Testis (tissue), 3 donors: ENCODE data around the gene DNER. TPM values are rescaled to one million over a fixed set of nuclear protein-coding genes. Genes with fewer than 3 reads are reported as not detected.

Source experiments
- DNase-seq: peaks from one replicate; pipeline ENCODE4 v3.0.0-alpha.2; 2019
- H3K27ac ChIP-seq, 2 donors: fragments of 200-600 bp; sonication (generic); one replicate each; pipeline ENCODE4 v1.5.1; 2019
- H3K27me3 ChIP-seq: fragments of 200-600 bp; sonication (generic); one replicate; pipeline ENCODE4 v1.5.1; 2019
- H3K36me3 ChIP-seq: fragments of 200-600 bp; sonication (generic); one replicate; pipeline ENCODE4 v1.5.1; 2017; ENCODE audit warnings: low read depth; ENCODE audit errors: missing control alignments
- H3K4me1 ChIP-seq: fragments of 200-600 bp; sonication (generic); one replicate; pipeline ENCODE4 v1.5.1; 2019
- H3K4me3 ChIP-seq, 2 donors: fragments of 200-600 bp; sonication (generic); one replicate each; pipeline ENCODE4 v1.5.1; 2017 to 2019
- H3K9me3 ChIP-seq: fragments of 200-600 bp; sonication (generic); one replicate; pipeline ENCODE4 v1.5.1; 2017
- POLR2A ChIP-seq: fragments of 450-650 bp; IDR thresholded peaks from one replicate; pipeline ENCODE4 v1.6.1; 2017; ENCODE audit warnings: antibody characterized with exemption, mild to moderate bottlenecking, moderate library complexity
- WGBS, 2 donors: methylation state at CpG; one replicate each; pipeline ENCODE4 v1.1.5; 2018; 5-methylcytosine and 5-hydroxymethylcytosine counted together
- intact Hi-C: fragments of 100-400 bp; cut with DNase I; formaldehyde crosslinking; loops from one replicate; pipeline ENCODE4 v1.15.1; 2023; ENCODE audit warnings: low total_unique reads
- polyA plus RNA-seq: library from polyadenylated mRNA; stranded (reverse); fragments of 350-450 nt; fragmentation: Illumina TruSeq; extraction: RNeasy Lipid Tissue Mini Kit (QIAGEN cat#74804); gene quantifications from one replicate; pipeline ENCODE4 v1.2.3, GENCODE V29; 2014; ENCODE audit warnings: low read depth, low replicate concordance; ENCODE audit not compliant: insufficient read depth
- total RNA-seq, 2 donors: library from RNA; depleted of rRNA; stranded (reverse); fragments of >200 nt; gene quantifications; one replicate each; pipeline ENCODE4 v1.2.3, GENCODE V29; 2016
- TF ChIP-seq, protein P1 (sequence below), 3 experiments: fragments of 450-650 bp in 2 of 3; fragments of 200-600 bp in 1 of 3; sonication (generic) in 1 of 3; IDR thresholded peaks; one replicate each; pipeline ENCODE4 v1.5.1; 2016 to 2019; ENCODE audit warnings: antibody characterized with exemption in 3 of 3, mild to moderate bottlenecking in 2 of 3, moderate library complexity in 1 of 3

Gene DNER
- total and polyA plus RNA-seq, 3 donors from 2014 or later = 2.0 to 4.8 (median 2.9) TPM

DNA sequence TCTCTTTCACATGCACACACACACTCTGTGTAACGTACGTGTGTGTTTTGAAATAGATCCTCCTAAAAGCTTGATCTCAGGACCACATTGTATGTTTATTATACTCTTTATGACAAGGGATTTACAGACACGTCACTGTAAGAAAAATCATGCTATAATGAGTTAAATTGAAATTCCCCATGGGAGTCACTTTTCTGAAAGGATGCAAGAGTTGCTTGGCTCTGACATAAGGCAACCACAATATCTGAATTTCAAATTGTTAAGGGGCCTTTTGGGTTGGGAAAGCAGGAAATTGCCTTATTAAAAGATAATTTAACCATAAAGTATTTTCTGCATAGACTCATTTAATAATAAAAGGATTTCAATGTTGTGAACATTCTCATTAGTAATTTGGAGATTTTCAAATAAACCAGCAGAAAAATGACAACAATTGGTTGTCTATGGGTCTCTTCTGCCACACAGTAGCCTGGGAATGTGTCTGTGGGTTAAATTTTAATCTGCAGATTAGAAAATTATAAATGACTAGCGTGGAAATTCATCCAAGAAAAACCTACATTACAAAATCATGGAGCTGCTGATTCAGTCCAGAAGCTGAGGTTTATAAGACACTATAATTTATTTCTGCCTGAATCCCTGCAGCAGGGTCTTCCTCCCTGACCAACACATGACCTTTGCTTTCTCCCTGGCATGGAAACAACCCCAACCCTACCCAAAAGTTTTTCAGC is 367.4 kb downstream of the DNER start:
- H3K27ac ChIP-seq = no peak overlapping the region
- H3K27me3 ChIP-seq = no peaks in the 10 kb centered on the region
- H3K4me3 ChIP-seq = no peak overlapping the region
- intact Hi-C loops = no loop called here
- H3K9me3 ChIP-seq = no peaks in the 10 kb centered on the region
- WGBS, 2 donors = 82 to 84% methylated on average over 4 of the region's 4 CpGs
- TF ChIP-seq, protein P1, sequence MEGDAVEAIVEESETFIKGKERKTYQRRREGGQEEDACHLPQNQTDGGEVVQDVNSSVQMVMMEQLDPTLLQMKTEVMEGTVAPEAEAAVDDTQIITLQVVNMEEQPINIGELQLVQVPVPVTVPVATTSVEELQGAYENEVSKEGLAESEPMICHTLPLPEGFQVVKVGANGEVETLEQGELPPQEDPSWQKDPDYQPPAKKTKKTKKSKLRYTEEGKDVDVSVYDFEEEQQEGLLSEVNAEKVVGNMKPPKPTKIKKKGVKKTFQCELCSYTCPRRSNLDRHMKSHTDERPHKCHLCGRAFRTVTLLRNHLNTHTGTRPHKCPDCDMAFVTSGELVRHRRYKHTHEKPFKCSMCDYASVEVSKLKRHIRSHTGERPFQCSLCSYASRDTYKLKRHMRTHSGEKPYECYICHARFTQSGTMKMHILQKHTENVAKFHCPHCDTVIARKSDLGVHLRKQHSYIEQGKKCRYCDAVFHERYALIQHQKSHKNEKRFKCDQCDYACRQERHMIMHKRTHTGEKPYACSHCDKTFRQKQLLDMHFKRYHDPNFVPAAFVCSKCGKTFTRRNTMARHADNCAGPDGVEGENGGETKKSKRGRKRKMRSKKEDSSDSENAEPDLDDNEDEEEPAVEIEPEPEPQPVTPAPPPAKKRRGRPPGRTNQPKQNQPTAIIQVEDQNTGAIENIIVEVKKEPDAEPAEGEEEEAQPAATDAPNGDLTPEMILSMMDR (IDR thresholded peaks at IDR 0.05) = no peak
- H3K36me3 ChIP-seq = no peaks in the 10 kb centered on the region
- no peaks in the 10 kb centered on the region for H3K4me1 ChIP-seq
- DNase-seq = no peak

DNA sequence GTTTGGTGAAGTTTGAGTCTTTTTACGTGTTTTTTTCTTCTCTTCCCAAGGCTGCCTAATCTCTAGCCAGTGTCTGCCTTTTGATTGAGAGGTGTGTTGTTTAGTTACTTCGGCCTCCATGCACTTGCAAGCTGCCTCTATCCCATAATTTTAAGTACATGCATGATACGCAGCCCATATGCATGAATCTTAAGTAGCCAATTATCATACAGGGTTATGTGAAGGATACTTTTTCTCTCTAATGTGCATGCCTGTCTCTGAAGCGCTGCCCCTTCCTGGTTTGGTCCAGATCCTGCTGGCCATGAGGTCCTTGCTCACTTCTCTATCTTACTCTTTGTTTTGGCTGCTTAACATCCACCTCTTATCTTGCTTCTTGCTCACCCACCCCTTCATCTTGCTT is 369.4 kb downstream of the DNER start:
- DNase-seq = no peak
- H3K27ac ChIP-seq = no peak overlapping the region
- H3K36me3 ChIP-seq = no peaks in the 10 kb centered on the region
- TF ChIP-seq POLR2A = no peak
- TF ChIP-seq, protein P1 (IDR thresholded peaks at IDR 0.05) = no peak
- 91 to 94% methylated on average over 4 of the region's 4 CpGs for WGBS, 2 donors
- H3K9me3 ChIP-seq = no peaks in the 10 kb centered on the region
- intact Hi-C loops = no loop called here
- no peaks in the 10 kb centered on the region for H3K4me1 ChIP-seq
- no peaks in the 10 kb centered on the region for H3K27me3 ChIP-seq
- no peak overlapping the region for H3K4me3 ChIP-seq

DNA sequence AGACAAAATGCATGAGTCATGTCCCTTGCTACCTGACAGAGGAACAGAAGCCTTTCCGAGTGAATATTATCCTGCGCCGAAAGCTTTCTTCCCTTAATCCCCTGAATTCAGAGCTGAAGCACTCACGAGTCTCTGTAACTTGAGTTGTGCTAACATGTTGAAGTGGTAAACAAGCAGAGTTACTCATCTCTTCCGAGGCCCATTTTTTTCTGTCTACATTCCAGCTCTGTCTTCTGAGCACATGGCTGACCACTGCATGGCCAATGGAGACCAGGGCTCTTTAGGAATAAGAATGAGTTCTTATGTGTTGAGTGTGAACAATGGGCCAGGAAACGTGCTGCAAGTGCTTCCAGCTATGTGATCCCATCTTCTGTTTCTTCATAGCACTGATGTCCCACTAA is 370.2 kb downstream of the DNER start:
- Histone ChIP-seq H3K9me3 (no peaks in the 10 kb centered on the region), H3K4me1 (no peaks in the 10 kb centered on the region), H3K36me3 (no peaks in the 10 kb centered on the region), H3K27me3 (no peaks in the 10 kb centered on the region), H3K4me3 (no peak overlapping the region), H3K27ac (no peak overlapping the region)
- no peak for DNase-seq
- 84 to 93% methylated on average over 6 of the region's 6 CpGs for WGBS, 2 donors
- TF ChIP-seq, protein P1 (IDR thresholded peaks at IDR 0.05) = no peak
- TF ChIP-seq POLR2A = no peak
- intact Hi-C loops = no loop called here

DNA sequence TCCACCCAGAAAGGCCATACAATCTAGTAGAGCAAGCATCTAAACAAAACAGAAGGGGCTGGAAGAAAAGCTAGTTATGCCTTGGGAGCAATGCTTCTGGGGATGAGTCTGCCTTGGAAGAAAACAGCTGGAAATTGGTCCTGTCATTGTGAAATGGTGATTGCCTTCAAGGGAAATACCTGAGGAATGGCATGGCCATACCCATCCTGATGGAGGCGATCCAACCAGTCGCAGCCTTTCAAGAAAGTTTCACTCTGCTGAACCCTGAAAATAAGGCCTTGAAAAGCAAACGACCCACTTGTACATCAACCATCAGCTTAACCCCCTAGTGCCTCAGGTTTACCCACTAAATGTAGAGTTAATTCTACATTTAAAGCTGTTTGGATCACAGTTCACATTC is 370.7 kb downstream of the DNER start:
- no peaks in the 10 kb centered on the region for H3K9me3 ChIP-seq
- no peaks in the 10 kb centered on the region for H3K36me3 ChIP-seq
- H3K4me1 ChIP-seq = no peaks in the 10 kb centered on the region
- intact Hi-C loops = no loop called here
- DNase-seq = no peak
- no peak overlapping the region for H3K4me3 ChIP-seq
- no peak overlapping the region for H3K27ac ChIP-seq
- no peak for TF ChIP-seq POLR2A
- TF ChIP-seq, protein P1 (IDR thresholded peaks at IDR 0.05) = no peak
- 88 to 89% methylated on average over 3 of the region's 3 CpGs for WGBS, 2 donors
- no peaks in the 10 kb centered on the region for H3K27me3 ChIP-seq

DNA sequence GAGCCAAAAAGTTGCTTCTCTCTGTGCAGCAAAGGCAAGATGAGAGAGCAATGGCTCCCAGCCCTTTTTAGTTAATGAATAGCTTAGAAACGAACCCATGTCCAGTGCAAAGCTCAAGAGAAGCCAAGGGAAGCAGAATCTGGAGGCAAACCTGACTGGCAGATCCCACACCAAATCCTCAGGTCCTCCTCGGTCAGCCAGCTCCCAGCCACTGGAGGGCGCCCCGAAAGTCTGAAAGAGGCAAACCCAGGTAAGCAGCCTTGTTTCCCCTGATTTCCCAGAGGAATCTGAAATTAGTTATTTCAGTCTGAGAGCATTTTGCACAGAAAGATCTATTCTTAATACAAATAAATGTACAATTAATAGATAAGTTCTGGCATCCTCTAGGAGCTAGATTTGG is 372.0 kb downstream of the DNER start:
- Histone ChIP-seq H3K4me1 (no peaks in the 10 kb centered on the region), H3K36me3 (no peaks in the 10 kb centered on the region), H3K27me3 (no peaks in the 10 kb centered on the region), H3K4me3 (no peak overlapping the region), H3K27ac (no peak overlapping the region), H3K9me3 (no peaks in the 10 kb centered on the region)
- 59 to 60% methylated on average over 4 of the region's 4 CpGs for WGBS, 2 donors
- intact Hi-C loops = no loop called here
- peak; percentile 64 for DNase-seq
- TF ChIP-seq, protein P1 (IDR thresholded peaks at IDR 0.05) = peak in 2 of 3 experiments; percentile 18 to 41
- no peak for TF ChIP-seq POLR2A
